IMR-90 (cell line): ENCODE results near the gene SSR4. TPM values are rescaled to one million over a fixed set of nuclear protein-coding genes. Genes with fewer than 3 reads are reported as not detected.

Source experiments
- ATAC-seq: fragments of 200-7000 bp; cut with Tn5 transposase; 2 replicates; pipeline ENCODE4 v1.9.1; 2020; ENCODE audit warnings: low read depth, mild to moderate bottlenecking, moderate library complexity
- BruUV-seq: library from RNA; stranded (reverse); fragments of 400-500 nt; replicated peaks from 2 replicates; lab custom pipeline; 2021; lab: Mats Ljungman, UMichigan
- CTCF ChIA-PET: fragments of 300-600 bp; formaldehyde crosslinking; extraction: SDS; loops from one replicate; lab custom pipeline; 2021; ENCODE audit warnings: antibody characterized with exemption; lab: Yijun Ruan, JAX
- POLR2A ChIA-PET: fragments of 300-600 bp; sonication (Branson Sonifier 250); formaldehyde crosslinking; loops from one replicate; lab custom pipeline; 2022; ENCODE audit warnings: antibody characterized with exemption; ENCODE audit not compliant: unreplicated experiment; lab: Charles Lee
- DNase-seq: peaks from one replicate; pipeline ENCODE4 v3.0.0; 2013
- H2AFZ ChIP-seq: replicated peaks from 2 replicates; pipeline ENCODE3; 2013; ENCODE audit warnings: low read length, mild to moderate bottlenecking; ENCODE audit not compliant: poor library complexity
- H2AK5ac ChIP-seq: 2 replicates; pipeline ENCODE4 v1.6.1; 2013; ENCODE audit warnings: low read depth, low read length, inconsistent platforms
- H2AK9ac ChIP-seq: replicated peaks from 2 replicates; pipeline ENCODE3; 2013; ENCODE audit warnings: mild to moderate bottlenecking, low read depth, low read length, moderate library complexity; ENCODE audit not compliant: poor library complexity
- H2BK120ac ChIP-seq: 2 replicates; pipeline ENCODE4 v1.6.1; 2013; ENCODE audit warnings: low read depth, low read length, inconsistent platforms
- H2BK15ac ChIP-seq: 3 replicates; pipeline ENCODE4 v1.6.1; 2013; ENCODE audit warnings: low read depth, low read length, inconsistent platforms
- H2BK20ac ChIP-seq: 2 replicates; pipeline ENCODE4 v1.6.1; 2013; ENCODE audit warnings: low read depth, mild to moderate bottlenecking, inconsistent platforms, low read length, moderate library complexity
- H2BK5ac ChIP-seq: 2 replicates; pipeline ENCODE4 v1.6.1; 2013; ENCODE audit warnings: mild to moderate bottlenecking, low read depth, low read length, inconsistent platforms; ENCODE audit not compliant: poor library complexity, severe bottlenecking
- H3K14ac ChIP-seq: replicated peaks from 2 replicates; pipeline ENCODE4 v1.6.1; 2013; ENCODE audit warnings: low read depth, low read length, inconsistent platforms
- H3K18ac ChIP-seq: 2 replicates; pipeline ENCODE4 v1.6.1; 2013; ENCODE audit warnings: low read depth, low read length, control low read depth
- H3K23ac ChIP-seq: 2 replicates; pipeline ENCODE4 v1.6.1; 2013; ENCODE audit warnings: low read depth, low read length, inconsistent platforms
- H3K27ac ChIP-seq: 2 replicates; pipeline ENCODE4 v1.5.1; 2013; ENCODE audit warnings: mild to moderate bottlenecking, control low read depth, low read length; ENCODE audit not compliant: insufficient read depth
- H3K27me3 ChIP-seq: 2 replicates; pipeline ENCODE4 v1.6.1; 2013; ENCODE audit warnings: low read length; ENCODE audit not compliant: control insufficient read depth, insufficient read depth
- H3K36me3 ChIP-seq: 2 replicates; pipeline ENCODE4 v1.6.1; 2013; ENCODE audit warnings: low read length, mixed read lengths; ENCODE audit not compliant: control insufficient read depth, insufficient read depth
- H3K4ac ChIP-seq: 2 replicates; pipeline ENCODE4 v1.6.1; 2013; ENCODE audit warnings: low read depth, low read length, inconsistent platforms
- H3K4me1 ChIP-seq: 2 replicates; pipeline ENCODE4 v1.6.1; 2013; ENCODE audit warnings: low read length, mixed read lengths; ENCODE audit not compliant: control insufficient read depth, insufficient read depth
- H3K4me2 ChIP-seq: 2 replicates; pipeline ENCODE4 v1.6.1; 2013; ENCODE audit warnings: low read depth, mild to moderate bottlenecking, control low read depth, low read length, moderate library complexity
- H3K4me3 ChIP-seq: 2 replicates; pipeline ENCODE4 v1.5.1; 2013; ENCODE audit warnings: low read depth, mild to moderate bottlenecking, control low read depth, low read length, moderate library complexity; ENCODE audit not compliant: insufficient read depth
- H3K56ac ChIP-seq: 2 replicates; pipeline ENCODE4 v1.6.1; 2013; ENCODE audit warnings: low read length, inconsistent platforms; ENCODE audit not compliant: insufficient read depth; ENCODE audit errors: extremely low read depth
- H3K79me1 ChIP-seq, 2 experiments: 2 replicates each; pipeline ENCODE4 v1.6.1; 2013; ENCODE audit warnings: low read length in 2 of 2, inconsistent platforms in 1 of 2, low read depth in 1 of 2
- H3K9ac ChIP-seq: 2 replicates; pipeline ENCODE4 v1.6.1; 2013; ENCODE audit warnings: low read depth, low read length, control low read depth
- H3K9me1 ChIP-seq: 2 replicates; pipeline ENCODE4 v1.6.1; 2013; ENCODE audit warnings: low read length, inconsistent platforms; ENCODE audit not compliant: insufficient read depth
- H3K9me3 ChIP-seq: 2 replicates; pipeline ENCODE4 v1.6.1; 2013; ENCODE audit warnings: low read length; ENCODE audit not compliant: control insufficient read depth, insufficient read depth
- H4K20me1 ChIP-seq: 2 replicates; pipeline ENCODE4 v1.6.1; 2013; ENCODE audit warnings: low read length, inconsistent platforms; ENCODE audit not compliant: insufficient read depth
- H4K5ac ChIP-seq: 2 replicates; pipeline ENCODE4 v1.6.1; 2013; ENCODE audit warnings: mild to moderate bottlenecking, low read depth, low read length, control low read depth
- H4K8ac ChIP-seq, 2 experiments: 2 replicates each; pipeline ENCODE4 v1.6.1; 2013; ENCODE audit warnings: low read depth in 2 of 2, low read length in 2 of 2, control low read depth in 1 of 2, inconsistent platforms in 1 of 2
- H4K91ac ChIP-seq: 2 replicates; pipeline ENCODE4 v1.6.1; 2013; ENCODE audit warnings: low read depth, low read length, inconsistent platforms; ENCODE audit not compliant: insufficient read depth
- BHLHE40 ChIP-seq: fragments of 150-350 bp; IDR thresholded peaks from 2 replicates; pipeline ENCODE4 v1.6.1; 2016; ENCODE audit warnings: mild to moderate bottlenecking, low read depth, low read length
- CEBPB ChIP-seq: IDR thresholded peaks from 2 replicates; pipeline ENCODE4 v1.6.1; 2012; ENCODE audit warnings: low read depth, low read length, improper control_type of control experiment
- CHD1 ChIP-seq: IDR thresholded peaks from 2 replicates; pipeline ENCODE4 v1.6.1; 2012; ENCODE audit warnings: low read depth, low read length, improper control_type of control experiment
- CTCF ChIP-seq: conservative IDR thresholded peaks from 2 replicates; pipeline ENCODE4 v1.5.1; 2012; ENCODE audit warnings: mild to moderate bottlenecking, low read depth, low read length, improper control_type of control experiment
- ELK1 ChIP-seq: fragments of 150-350 bp; IDR thresholded peaks from 2 replicates; pipeline ENCODE4 v1.6.1; 2016; ENCODE audit warnings: low read depth, mild to moderate bottlenecking, low read length, moderate library complexity, borderline replicate concordance
- FOS ChIP-seq: fragments of 150-350 bp; IDR thresholded peaks from 2 replicates; pipeline ENCODE4 v1.6.1; 2016; ENCODE audit warnings: low read depth, low read length
- MAFK ChIP-seq: IDR thresholded peaks from 2 replicates; pipeline ENCODE4 v1.6.1; 2012; ENCODE audit warnings: low read depth, low read length, improper control_type of control experiment
- MAZ ChIP-seq: IDR thresholded peaks from 2 replicates; pipeline ENCODE4 v1.6.1; 2012; ENCODE audit warnings: low read depth, mild to moderate bottlenecking, low read length, improper control_type of control experiment, moderate library complexity, borderline replicate concordance
- MXI1 ChIP-seq: IDR thresholded peaks from 2 replicates; pipeline ENCODE4 v1.6.1; 2012; ENCODE audit warnings: low read depth, mild to moderate bottlenecking, low read length, moderate library complexity, borderline replicate concordance
- NFE2L2 ChIP-seq: fragments of 150-350 bp; IDR thresholded peaks from 2 replicates; pipeline ENCODE4 v1.6.1; 2016; ENCODE audit warnings: low read depth, mild to moderate bottlenecking, low read length
- POLR2A ChIP-seq: IDR thresholded peaks from 2 replicates; pipeline ENCODE4 v1.6.1; 2012; ENCODE audit warnings: mild to moderate bottlenecking, low read depth, low read length
- RAD21 ChIP-seq: IDR thresholded peaks from 2 replicates; pipeline ENCODE4 v1.6.1; 2012; ENCODE audit warnings: low read length, improper control_type of control experiment
- RCOR1 ChIP-seq: IDR thresholded peaks from 2 replicates; pipeline ENCODE4 v1.6.1; 2012; ENCODE audit warnings: mild to moderate bottlenecking, low read length, improper control_type of control experiment; ENCODE audit not compliant: insufficient replicate concordance
- RFX5 ChIP-seq: IDR thresholded peaks from 2 replicates; pipeline ENCODE4 v1.8.0; 2012; ENCODE audit warnings: low read depth, mild to moderate bottlenecking, low read length, moderate library complexity
- SMC3 ChIP-seq: fragments of 150-350 bp; IDR thresholded peaks from 2 replicates; pipeline ENCODE4 v1.6.1; 2016; ENCODE audit warnings: low read depth, mild to moderate bottlenecking, antibody characterized with exemption, low read length, moderate library complexity
- WGBS, 2 experiments: methylation state at CpG; one replicate each; pipeline versions ENCODE4 v1.1.5 to v1.1.7; 2013; ENCODE audit warnings: missing lambda C conversion rate in 2 of 2; ENCODE audit not compliant: insufficient read length in 1 of 2; ENCODE audit errors: extremely low coverage in 2 of 2; 5-methylcytosine and 5-hydroxymethylcytosine counted together
- dilution Hi-C: fragments of 300-500 bp; cut with HindIII; formaldehyde crosslinking; loops from one replicate; pipeline ENCODE4 v1.14.3; 2018; ENCODE audit warnings: low sequenced_read_pairs; ENCODE audit not compliant: unreplicated experiment
- in situ Hi-C: fragments of 300-500 bp; cut with MboI; formaldehyde crosslinking; loops from 3 replicates; pipeline ENCODE4 v1.14.3; 2019; ENCODE audit warnings: low sequenced_read_pairs, inconsistent platforms, mixed read lengths
- intact Hi-C: fragments of 100-400 bp; cut with micrococcal nuclease; formaldehyde crosslinking; loops from 2 replicates; pipeline ENCODE4 v1.10.0; 2022
- polyA plus RNA-seq, 3 experiments: library from polyadenylated mRNA; depleted of rRNA; stranded (reverse); fragments of >200 nt; gene quantifications; 2 replicates each; pipeline ENCODE4 v1.2.3, GENCODE V29; 2012; ENCODE audit warnings: low replicate concordance in 1 of 3
- total RNA-seq: library from RNA; depleted of rRNA; stranded (reverse); fragments of >200 nt; gene quantifications from 2 replicates; pipeline ENCODE4 v1.2.3, GENCODE V29; 2012
- TF ChIP-seq, protein P1 (sequence below): fragments of 150-350 bp; IDR thresholded peaks from 2 replicates; pipeline ENCODE4 v1.6.1; 2017; ENCODE audit warnings: mild to moderate bottlenecking, antibody characterized with exemption, low read length, low read depth

SSR4 gene
- total and polyA plus RNA-seq, 2 of the 4 experiments (the other 2 are of a cell fraction) = 141 to 480 TPM

DNA sequence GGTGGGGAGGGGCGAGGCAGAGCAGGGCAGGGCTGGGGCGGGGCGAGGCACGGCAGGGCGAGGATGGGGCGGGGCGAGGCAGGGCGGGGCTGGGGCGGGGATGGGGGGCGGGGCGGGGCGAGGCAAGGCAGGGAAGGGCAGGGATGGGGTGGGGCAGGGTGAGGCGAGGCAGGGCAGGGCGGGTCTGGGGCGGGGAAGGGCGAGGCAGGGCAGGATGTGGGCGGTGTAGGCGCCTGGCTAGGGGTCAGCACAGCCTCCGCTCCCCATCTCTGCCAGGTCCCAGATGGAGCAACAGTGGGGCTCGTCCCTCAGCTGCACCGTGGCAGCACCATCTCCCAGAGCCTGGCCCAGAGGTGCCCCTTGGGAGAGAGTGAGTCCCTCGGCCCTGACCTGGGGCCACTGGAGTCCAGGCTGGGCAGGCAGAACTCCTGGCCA is 17.8 kb upstream of the SSR4 start:
- H2AFZ ChIP-seq = no peak overlapping the region
- no peaks in the 10 kb centered on the region for H3K4me1 ChIP-seq
- no peak for DNase-seq
- H2AK5ac ChIP-seq = no peak overlapping the region
- H2AK9ac ChIP-seq = no peak overlapping the region
- no peaks in the 10 kb centered on the region; the same call in 1 of the 2 replicates for H3K9me3 ChIP-seq
- no peak overlapping the region for H2BK120ac ChIP-seq
- no peak overlapping the region for H3K4ac ChIP-seq
- no peak overlapping the region for H3K4me3 ChIP-seq
- H3K4me2 ChIP-seq = no peak overlapping the region
- H3K56ac ChIP-seq = no peak overlapping the region
- H3K9me1 ChIP-seq = no peaks in the 10 kb centered on the region
- H4K91ac ChIP-seq = no peak overlapping the region
- intact Hi-C loops (no loop called here), dilution Hi-C loops (no loop called here), in situ Hi-C loops (no loop called here)
- H2BK5ac ChIP-seq = no peak overlapping the region
- WGBS, 2 experiments = 93% methylated on average over 5 of the region's 22 CpGs; no CpG with 5 or more reads in 1 of the 2 experiments
- no peak overlapping the region for H4K5ac ChIP-seq
- H2BK20ac ChIP-seq = no peak overlapping the region
- no peak overlapping the region for H3K27ac ChIP-seq
- H2BK15ac ChIP-seq = no peak overlapping the region
- no peak overlapping the region for H3K18ac ChIP-seq
- TF ChIP-seq MAFK = no peak
- TF ChIP-seq CEBPB = no peak
- no peak for TF ChIP-seq FOS
- no peak for TF ChIP-seq SMC3
- TF ChIP-seq RFX5 = no peak
- TF ChIP-seq RAD21 = no peak
- TF ChIP-seq MXI1 = no peak
- TF ChIP-seq BHLHE40 = no peak
- TF ChIP-seq NFE2L2 = no peak
- no peak for TF ChIP-seq MAZ
- no peak for TF ChIP-seq CHD1
- no peak for TF ChIP-seq CTCF
- no peak for TF ChIP-seq RCOR1
- TF ChIP-seq ELK1 = no peak
- TF ChIP-seq, protein P1, sequence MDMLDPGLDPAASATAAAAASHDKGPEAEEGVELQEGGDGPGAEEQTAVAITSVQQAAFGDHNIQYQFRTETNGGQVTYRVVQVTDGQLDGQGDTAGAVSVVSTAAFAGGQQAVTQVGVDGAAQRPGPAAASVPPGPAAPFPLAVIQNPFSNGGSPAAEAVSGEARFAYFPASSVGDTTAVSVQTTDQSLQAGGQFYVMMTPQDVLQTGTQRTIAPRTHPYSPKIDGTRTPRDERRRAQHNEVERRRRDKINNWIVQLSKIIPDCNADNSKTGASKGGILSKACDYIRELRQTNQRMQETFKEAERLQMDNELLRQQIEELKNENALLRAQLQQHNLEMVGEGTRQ = no peak
- no peak for TF ChIP-seq POLR2A
- ChIA-PET POLR2A (no interaction called here), CTCF (no interaction called here)
- no peak overlapping the region for H3K14ac ChIP-seq
- H3K79me1 ChIP-seq = no peaks in the 10 kb centered on the region
- no peaks in the 10 kb centered on the region for H3K27me3 ChIP-seq
- no peaks in the 10 kb centered on the region for H4K20me1 ChIP-seq
- BruUV-seq = no TSS peak
- no peak overlapping the region for H3K23ac ChIP-seq
- H4K8ac ChIP-seq = no peak overlapping the region
- H3K36me3 ChIP-seq = peaks cover 4% of the 10 kb centered on the region; the same call in 1 of the 2 replicates
- ATAC-seq = no peak
- H3K9ac ChIP-seq = no peak overlapping the region
